H1 (cell line): ENCODE results near the gene OR51V1. TPM values are rescaled to one million over a fixed set of nuclear protein-coding genes. Genes with fewer than 3 reads are reported as not detected.

ENCODE experiments used
- CTCF ChIA-PET: fragments of 300-600 bp; sonication (Branson Sonifier 250); formaldehyde crosslinking; loops from one replicate; lab custom pipeline; 2021; ENCODE audit not compliant: partially characterized antibody; lab: Charles Lee
- POLR2A ChIA-PET: fragments of 300-600 bp; sonication (Branson Sonifier 250); formaldehyde crosslinking; loops from one replicate; lab custom pipeline; 2021; ENCODE audit warnings: inconsistent platforms; ENCODE audit not compliant: partially characterized antibody; lab: Charles Lee
- DNase-seq, 2 experiments: peaks; one replicate each; pipeline versions ENCODE4 v3.0.0 to v3.0.0-alpha.2; 2010 to 2022; ENCODE audit warnings: low spot score in 2 of 2, low read depth in 1 of 2, mixed read lengths in 1 of 2
- FAIRE-seq: peaks from 2 replicates; lab custom pipeline; 2011; peaks lifted over from hg19 to GRCh38; lab: Jason Lieb, UNC
- H2AFZ ChIP-seq: 2 replicates; pipeline ENCODE4 v1.8.1; 2012; ENCODE audit warnings: low read length, inconsistent platforms
- H2AK5ac ChIP-seq: 2 replicates; pipeline ENCODE4 v1.6.1; 2013; ENCODE audit warnings: low read depth, low read length
- H2BK120ac ChIP-seq: replicated peaks from 2 replicates; pipeline ENCODE3; 2013; ENCODE audit warnings: low read depth, low read length, inconsistent platforms
- H2BK12ac ChIP-seq: 2 replicates; pipeline ENCODE4 v1.6.1; 2013; ENCODE audit warnings: low read depth, low read length
- H2BK15ac ChIP-seq: 2 replicates; pipeline ENCODE4 v1.6.1; 2013; ENCODE audit warnings: low read length
- H2BK20ac ChIP-seq: 2 replicates; pipeline ENCODE4 v1.6.1; 2013; ENCODE audit warnings: low read length
- H2BK5ac ChIP-seq: 2 replicates; pipeline ENCODE4 v1.6.1; 2013; ENCODE audit warnings: low read depth, low read length
- H3K14ac ChIP-seq: 2 replicates; pipeline ENCODE4 v1.6.1; 2013; ENCODE audit warnings: inconsistent platforms; ENCODE audit not compliant: insufficient read length
- H3K18ac ChIP-seq: 2 replicates; pipeline ENCODE4 v1.6.1; 2013; ENCODE audit warnings: low read length; ENCODE audit errors: extremely low read depth
- H3K23ac ChIP-seq: 2 replicates; pipeline ENCODE4 v1.6.1; 2013; ENCODE audit warnings: inconsistent platforms; ENCODE audit not compliant: insufficient read length
- H3K23me2 ChIP-seq: 2 replicates; pipeline ENCODE4 v1.6.1; 2013; ENCODE audit warnings: low read depth, low read length
- H3K27ac ChIP-seq: 2 replicates; pipeline ENCODE4 v1.6.1; 2011; ENCODE audit warnings: low read depth, low read length, inconsistent platforms
- H3K27me3 ChIP-seq, 4 experiments: replicated peaks in 1 of 4; 1 replicate in 1 of 4; 2 replicates in 3 of 4; pipeline versions ENCODE4 v1.6.1 to v1.8.1; 2011 to 2013; ENCODE audit warnings: low read length in 3 of 4, mild to moderate bottlenecking in 3 of 4, inconsistent platforms in 2 of 4, mixed read lengths in 2 of 4, moderate library complexity in 1 of 4; ENCODE audit not compliant: control insufficient read depth in 3 of 4, insufficient read depth in 3 of 4; ENCODE audit errors: extremely low read depth in 1 of 4
- H3K36me3 ChIP-seq, 4 experiments: 2 replicates each; pipeline versions ENCODE4 v1.6.1 to v1.8.1; 2011 to 2013; ENCODE audit warnings: mild to moderate bottlenecking in 4 of 4, low read length in 3 of 4, moderate library complexity in 2 of 4, control low read depth in 1 of 4, inconsistent platforms in 1 of 4; ENCODE audit not compliant: insufficient read depth in 4 of 4, control insufficient read depth in 2 of 4
- H3K4ac ChIP-seq: replicated peaks from 2 replicates; pipeline ENCODE3; 2013; ENCODE audit warnings: low read length, low read depth, mixed read lengths, inconsistent platforms; ENCODE audit not compliant: insufficient read length
- H3K4me1 ChIP-seq, 4 experiments: replicated peaks in 1 of 4; 1 replicate in 1 of 4; 2 replicates in 3 of 4; pipeline versions ENCODE4 v1.6.1 to v1.8.1; 2011 to 2013; ENCODE audit warnings: low read length in 3 of 4, inconsistent platforms in 2 of 4, mixed read lengths in 1 of 4; ENCODE audit not compliant: insufficient read depth in 4 of 4, control insufficient read depth in 3 of 4
- H3K4me2 ChIP-seq, 2 experiments: 2 replicates each; pipeline versions ENCODE4 v1.6.1 to v1.8.1; 2011 to 2013; ENCODE audit warnings: low read depth in 2 of 2, low read length in 2 of 2, control low read depth in 1 of 2, inconsistent platforms in 1 of 2, mild to moderate bottlenecking in 1 of 2; ENCODE audit not compliant: insufficient read depth in 1 of 2
- H3K4me3 ChIP-seq, 4 experiments: fragments of 200-600, 300-600 bp in 1 of 4; sonication (generic), shearing (Covaris generic), sonication (Bioruptor Twin) in 1 of 4; 2 replicates each; pipeline versions ENCODE4 v1.5.1 to v1.8.1; 2011 to 2016; ENCODE audit warnings: low read length in 4 of 4, low read depth in 3 of 4, control low read depth in 2 of 4, inconsistent platforms in 2 of 4, mild to moderate bottlenecking in 2 of 4, mixed read lengths in 1 of 4, moderate library complexity in 1 of 4; ENCODE audit not compliant: insufficient read depth in 2 of 4; ENCODE audit errors: extremely low read depth in 1 of 4
- H3K56ac ChIP-seq: replicated peaks from 2 replicates; pipeline ENCODE3; 2013; ENCODE audit warnings: low read depth, mild to moderate bottlenecking, mixed read lengths, low read length, inconsistent platforms; ENCODE audit not compliant: insufficient read length
- H3K79me1 ChIP-seq: 2 replicates; pipeline ENCODE4 v1.6.1; 2013; ENCODE audit warnings: low read depth, low read length, control low read depth
- H3K79me2 ChIP-seq, 2 experiments: 2 replicates each; pipeline versions ENCODE4 v1.6.1 to v1.8.1; 2012 to 2013; ENCODE audit warnings: low read length in 2 of 2, mild to moderate bottlenecking in 2 of 2, inconsistent platforms in 1 of 2; ENCODE audit not compliant: insufficient read depth in 2 of 2, control insufficient read depth in 1 of 2
- H3K9ac ChIP-seq, 4 experiments: replicated peaks in 1 of 4; 1 replicate in 1 of 4; 2 replicates in 3 of 4; pipeline versions ENCODE4 v1.6.1 to v1.8.1; 2011 to 2013; ENCODE audit warnings: low read depth in 3 of 4, low read length in 3 of 4, control low read depth in 2 of 4, mild to moderate bottlenecking in 2 of 4, moderate library complexity in 2 of 4, inconsistent platforms in 1 of 4; ENCODE audit errors: extremely low read depth in 1 of 4
- H3K9me3 ChIP-seq, 2 experiments: 2 replicates each; pipeline versions ENCODE4 v1.6.1 to v1.8.1; 2012 to 2013; ENCODE audit warnings: mild to moderate bottlenecking in 2 of 2, moderate library complexity in 2 of 2, control low read depth in 1 of 2, inconsistent platforms in 1 of 2, low read depth in 1 of 2, low read length in 1 of 2, mixed read lengths in 1 of 2; ENCODE audit not compliant: insufficient read depth in 2 of 2
- H4K20me1 ChIP-seq, 2 experiments: replicated peaks in 1 of 2; 2 replicates each; pipeline versions ENCODE3 to v1.8.1; 2011 to 2013; ENCODE audit warnings: inconsistent platforms in 2 of 2, low read length in 2 of 2, mild to moderate bottlenecking in 1 of 2; ENCODE audit not compliant: insufficient read depth in 2 of 2, control insufficient read depth in 1 of 2
- H4K5ac ChIP-seq: 2 replicates; pipeline ENCODE4 v1.6.1; 2013; ENCODE audit warnings: low read length, low read depth, mixed read lengths, inconsistent platforms; ENCODE audit not compliant: insufficient read length
- H4K8ac ChIP-seq: 2 replicates; pipeline ENCODE4 v1.8.0; 2013; ENCODE audit warnings: mild to moderate bottlenecking, moderate library complexity, low read length, inconsistent platforms; ENCODE audit not compliant: insufficient read depth; ENCODE audit errors: extremely low read depth
- H4K91ac ChIP-seq: replicated peaks from 2 replicates; pipeline ENCODE3; 2013; ENCODE audit warnings: low read length, mixed read lengths, inconsistent platforms; ENCODE audit not compliant: insufficient read length
- ASH2L ChIP-seq: fragments of 200-600, 300-600 bp; sonication (generic); IDR thresholded peaks from one replicate; pipeline ENCODE4 v1.7.1; 2017; ENCODE audit warnings: low read length
- ATF2 ChIP-seq: IDR thresholded peaks from 2 replicates; pipeline ENCODE4 v1.6.1; 2012; ENCODE audit warnings: low read length, inconsistent platforms
- ATF3 ChIP-seq: IDR thresholded peaks from 2 replicates; pipeline ENCODE4 v1.6.1; 2011; ENCODE audit warnings: low read depth, mild to moderate bottlenecking, low read length; ENCODE audit not compliant: insufficient read depth
- BCL11A ChIP-seq, 2 experiments: IDR thresholded peaks; one replicate each; pipeline ENCODE4 v1.6.1; 2011; ENCODE audit warnings: low read depth in 2 of 2, low read length in 2 of 2, mild to moderate bottlenecking in 2 of 2
- HDAC6 ChIP-seq: IDR thresholded peaks from one replicate; pipeline ENCODE4 v1.7.1; 2012; ENCODE audit warnings: low read depth, mild to moderate bottlenecking, inconsistent platforms, low read length, moderate library complexity
- JUN ChIP-seq: IDR thresholded peaks from 2 replicates; pipeline ENCODE4 v1.6.1; 2011; ENCODE audit warnings: low read depth, mild to moderate bottlenecking, improper control_type of control experiment, low read length
- MAFK ChIP-seq: IDR thresholded peaks from 2 replicates; pipeline ENCODE4 v1.6.1; 2012; ENCODE audit warnings: low read depth, mild to moderate bottlenecking, improper control_type of control experiment, low read length
- PHF8 ChIP-seq: fragments of 200-600 bp; sonication (generic); conservative IDR thresholded peaks from 2 replicates; pipeline ENCODE4 v1.7.1; 2012; ENCODE audit warnings: low read depth, mild to moderate bottlenecking, inconsistent platforms, low read length, moderate library complexity
- SAP30 ChIP-seq: fragments of 300-600 bp; sonication (generic); IDR thresholded peaks from 2 replicates; pipeline ENCODE4 v1.7.1; 2012; ENCODE audit warnings: low read length, moderate library complexity, mild to moderate bottlenecking, inconsistent platforms; ENCODE audit not compliant: insufficient read depth, insufficient replicate concordance
- WGBS, 2 experiments: shearing (Covaris generic) in 1 of 2; methylation state at CpG; one replicate each; pipeline versions ENCODE4 v1.1.6 to v1.1.7; 2013 to 2015; ENCODE audit warnings: low lambda C conversion rate in 2 of 2, mixed read lengths in 2 of 2, inconsistent platforms in 1 of 2, low coverage in 1 of 2, missing lambda C conversion rate in 1 of 2; ENCODE audit not compliant: insufficient replicate concordance in 2 of 2, insufficient coverage in 1 of 2, insufficient read length in 1 of 2; ENCODE audit errors: extremely low coverage in 1 of 2, missing lambda C conversion rate in 1 of 2; 5-methylcytosine and 5-hydroxymethylcytosine counted together
- polyA plus RNA-seq, 7 experiments: library from polyadenylated mRNA; depleted of rRNA in 3 of 7; stranded (reverse) in 5 of 7; unstranded in 2 of 7; fragments of >200 nt in 5 of 7; fragments of 200-250 nt in 2 of 7; gene quantifications; 1 replicate in 5 of 7; 2 replicates in 1 of 7; 4 replicates in 1 of 7; pipeline versions ENCODE4 v1.2.1 to v1.2.3, GENCODE V29; 2011 to 2013; ENCODE audit warnings: missing spikeins in 2 of 7, mixed read lengths in 2 of 7
- total RNA-seq: library from RNA; stranded (reverse); fragmentation: NEBNext Ultra II Directional; extraction: Animal tissue kit (Norgen Biotek cat#: 25700); gene quantifications from 2 replicates; pipeline ENCODE4 v1.2.1, GENCODE V29; 2021

The OR51V1 gene
- total and polyA plus RNA-seq, 2 of the 8 experiments (the other 6 are each of a cell fraction or from before 2014, with no cell fraction given): not detected

DNA sequence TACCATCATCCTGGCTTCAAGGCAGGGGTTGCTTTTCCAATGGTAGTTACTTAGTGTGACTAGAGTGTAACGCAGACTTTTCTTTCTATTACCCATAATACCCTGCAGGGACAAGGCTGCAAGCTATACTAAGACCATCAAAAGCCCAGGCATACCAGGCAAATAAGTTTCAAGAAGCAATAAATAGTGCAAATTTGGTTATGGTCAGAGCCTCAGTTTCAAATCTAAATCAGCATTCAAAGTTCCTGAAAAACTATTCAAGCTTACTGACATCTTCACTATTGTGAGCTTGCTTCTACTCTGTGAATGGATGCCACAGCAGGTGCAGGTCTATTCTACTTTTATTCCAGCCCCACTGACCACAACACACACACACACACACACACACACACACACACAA is 28.9 kb upstream of the OR51V1 start:
- no peak overlapping the region for H3K56ac ChIP-seq

More for the DNA sequence above, 28.9 kb upstream of the OR51V1 start:
- ChIA-PET CTCF (interaction anchor here (0.8 kb wide), 1 partner anchor 61 kb away, joined by 3 read pairs; no protein-coding TSS in a partner anchor), POLR2A (no interaction called here)
- DNase-seq: no peak
- Histone ChIP-seq H4K5ac (no peak overlapping the region), H3K18ac (no peak overlapping the region), H2BK5ac (no peak overlapping the region), H2BK15ac (no peak overlapping the region), H3K4ac (no peak overlapping the region), H3K27me3 (no peaks in the 10 kb centered on the region), H4K91ac (no peak overlapping the region), H3K27ac (no peak overlapping the region), H2BK12ac (no peak overlapping the region)
- TF ChIP-seq ASH2L (no peak), SAP30 (no peak), MAFK (no peak), ATF3 (no peak), HDAC6 (no peak), JUN (no peak), ATF2 (no peak), BCL11A (IDR thresholded peaks at IDR 0.05; ENCODE audit: low read depth in 2 of 2, low read length in 2 of 2) (no peak), PHF8 (no peak)
- TF ChIP-seq, all 59 proteins: peak for 0
- no peaks in the 10 kb centered on the region for H3K36me3 ChIP-seq
- no peak overlapping the region for H3K23ac ChIP-seq
- no peaks in the 10 kb centered on the region for H3K79me1 ChIP-seq
- H3K4me1 ChIP-seq: no peaks in the 10 kb centered on the region
- WGBS, 2 experiments: 88% methylated on average over 1 of the region's 1 CpG; no CpG with 5 or more reads in 1 of the 2 experiments
- no peak overlapping the region for H2BK20ac ChIP-seq
- H3K23me2 ChIP-seq: no peaks in the 10 kb centered on the region; the same call in 1 of the 2 replicates
- H3K9me3 ChIP-seq: no peaks in the 10 kb centered on the region
- FAIRE-seq: no peak
- H4K20me1 ChIP-seq: no peaks in the 10 kb centered on the region
- H2BK120ac ChIP-seq: no peak overlapping the region
- H3K9ac ChIP-seq: no peak overlapping the region
- H2AK5ac ChIP-seq: no peak overlapping the region
- H3K79me2 ChIP-seq: no peaks in the 10 kb centered on the region
- H3K14ac ChIP-seq: no peak overlapping the region
- H3K4me2 ChIP-seq: no peak overlapping the region
- H2AFZ ChIP-seq: no peak overlapping the region
- H4K8ac ChIP-seq: no peak overlapping the region
- H3K4me3 ChIP-seq: no peak overlapping the region
